GM21717 (cell line): Measurements from ENCODE around the gene PPP6R2.

ENCODE experiments used
- ATAC-seq: cut with Tn5 transposase; IDR thresholded peaks from one replicate; pipeline ENCODE4 v1.9.1; 2021; ENCODE audit warnings: mild to moderate bottlenecking, moderate library complexity; ENCODE audit not compliant: unreplicated experiment

Gene PPP6R2

DNA sequence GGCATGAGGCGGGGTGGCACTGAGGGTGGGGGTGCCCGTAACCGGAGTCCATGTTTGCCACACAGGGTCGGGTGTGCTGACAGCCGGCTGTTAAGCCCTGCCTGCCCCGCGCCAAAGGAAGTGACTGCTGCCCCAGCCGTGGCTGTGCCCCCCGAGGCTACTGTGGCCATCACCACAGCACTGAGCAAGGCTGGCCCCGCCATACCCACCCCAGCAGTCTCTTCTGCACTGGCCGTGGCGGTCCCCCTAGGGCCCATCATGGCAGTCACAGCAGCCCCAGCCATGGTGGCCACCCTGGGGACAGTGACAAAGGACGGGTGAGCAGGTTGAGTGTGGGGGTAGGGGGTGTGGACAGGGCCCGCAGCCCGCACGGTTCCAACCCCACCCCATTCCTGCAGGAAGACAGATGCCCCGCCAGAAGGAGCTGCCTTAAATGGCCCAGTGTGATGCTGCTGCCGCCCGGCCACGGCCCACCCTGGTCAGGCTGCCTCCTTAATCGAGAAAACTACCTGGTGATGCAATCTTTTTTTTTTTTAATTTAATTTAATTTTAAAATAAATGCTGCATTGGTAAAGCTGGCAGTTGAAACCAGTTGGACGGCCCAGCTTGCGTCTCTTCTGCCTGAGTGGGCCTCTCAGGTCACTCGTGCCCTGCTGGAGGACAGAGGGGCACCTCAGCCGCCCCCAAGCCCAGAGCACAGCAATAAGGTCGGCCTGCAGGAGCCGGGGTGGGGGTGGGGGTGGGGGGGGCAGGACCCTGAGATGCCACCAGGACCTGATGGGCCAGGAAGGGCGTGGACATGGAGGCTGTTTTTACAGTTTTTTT lies 100.9 kb downstream of the PPP6R2 start:
- ATAC-seq, result no peak

DNA sequence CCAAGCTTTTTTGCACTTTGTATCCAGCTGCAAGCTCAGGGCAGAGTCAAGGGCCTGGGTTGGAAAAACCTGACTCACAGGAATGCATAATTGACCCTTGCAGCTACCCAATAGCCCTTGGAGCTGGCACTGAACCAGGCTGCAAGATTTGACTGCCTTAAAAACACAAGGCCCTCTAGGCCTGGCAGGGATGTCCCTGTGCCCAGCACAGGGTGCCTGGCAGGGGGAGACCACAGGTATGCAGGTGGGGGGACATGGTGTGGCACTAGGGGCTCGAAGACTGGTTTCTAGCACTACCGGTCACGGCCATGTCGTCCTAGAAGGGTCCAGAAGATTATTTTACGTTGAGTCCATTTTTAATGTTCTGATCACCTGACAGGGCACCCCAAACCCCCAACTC lies 101.5 kb downstream of the PPP6R2 start:
- ATAC-seq, result no peak

DNA sequence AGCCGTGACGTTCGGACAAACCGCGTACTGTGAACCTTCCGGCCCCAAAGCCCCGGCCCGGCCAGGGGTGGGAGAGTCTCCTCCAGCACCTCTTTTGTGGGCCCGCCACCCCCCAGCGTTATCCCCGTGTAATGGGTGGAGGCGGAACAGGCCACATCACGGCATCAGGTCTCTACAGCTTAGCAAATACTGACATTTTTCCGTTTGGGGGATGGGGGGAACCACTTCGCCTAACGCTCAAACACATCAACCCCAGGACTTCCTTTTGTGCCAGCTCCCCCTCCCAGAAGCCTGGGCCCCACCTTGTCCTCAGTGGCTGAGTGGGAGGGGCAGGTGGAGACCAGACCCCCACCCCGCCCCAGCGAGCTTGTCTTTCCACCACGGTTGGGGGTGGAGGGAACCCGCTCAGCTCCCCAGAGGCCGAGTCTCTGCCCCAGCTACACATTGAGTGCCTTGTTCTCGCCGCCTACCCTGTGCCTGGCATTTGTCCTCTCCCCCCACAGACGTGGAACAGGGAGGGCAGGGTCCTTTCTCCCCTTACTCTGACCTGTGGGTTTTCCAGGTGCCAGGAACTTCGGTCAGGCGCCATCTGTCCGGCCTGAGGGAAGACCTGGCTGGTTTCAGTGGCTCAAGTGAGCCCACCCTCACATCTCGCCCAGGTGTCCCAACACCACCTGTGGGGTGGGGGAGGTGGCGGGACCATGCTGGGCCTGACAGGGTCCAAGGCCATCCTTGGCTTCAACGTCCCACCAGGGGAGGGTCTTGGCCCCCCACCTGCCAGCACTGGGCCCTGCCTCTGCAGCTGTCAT lies 102.1 kb downstream of the PPP6R2 start:
- no peak for ATAC-seq

DNA sequence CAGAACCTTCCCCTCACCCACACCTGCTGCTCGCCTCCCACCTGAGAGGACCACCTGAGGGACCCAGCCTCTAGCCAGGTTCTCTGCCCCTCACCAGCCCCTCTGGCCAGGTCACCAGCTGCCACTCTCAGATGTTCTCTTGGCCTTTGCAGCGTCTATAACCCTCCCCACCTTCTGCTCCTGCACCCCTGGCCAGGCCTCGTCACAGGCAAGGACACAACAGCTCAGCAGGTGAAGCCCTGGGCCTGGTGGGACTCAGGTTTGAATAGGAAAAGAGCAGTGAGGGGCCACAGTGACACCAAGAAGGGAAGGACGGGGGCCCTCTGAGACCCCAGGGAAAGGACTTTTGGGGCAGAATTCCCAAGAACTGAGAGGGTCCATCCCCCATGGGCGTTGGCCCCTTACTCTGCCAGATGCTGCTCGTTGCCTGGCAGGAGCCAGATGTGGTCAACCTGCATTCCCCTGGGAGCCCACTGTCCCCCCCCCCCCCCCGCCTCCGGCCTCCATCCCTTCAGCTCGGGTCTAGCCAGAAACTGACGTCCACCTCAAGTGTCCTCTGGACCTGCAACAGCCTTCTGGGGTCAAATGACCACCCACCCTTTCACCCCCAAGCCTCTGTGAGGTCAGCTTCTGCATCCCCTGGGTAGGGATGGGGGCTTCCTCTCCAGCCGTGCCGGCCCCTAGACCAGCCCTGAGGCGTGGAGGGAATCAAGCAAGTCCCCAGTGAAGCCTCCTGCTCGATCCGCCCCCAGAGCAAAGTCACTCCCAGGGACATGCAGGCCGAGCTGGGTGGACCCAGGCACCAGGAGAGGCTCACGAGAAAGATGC lies 103.0 kb downstream of the PPP6R2 start:
- ATAC-seq, result no peak

DNA sequence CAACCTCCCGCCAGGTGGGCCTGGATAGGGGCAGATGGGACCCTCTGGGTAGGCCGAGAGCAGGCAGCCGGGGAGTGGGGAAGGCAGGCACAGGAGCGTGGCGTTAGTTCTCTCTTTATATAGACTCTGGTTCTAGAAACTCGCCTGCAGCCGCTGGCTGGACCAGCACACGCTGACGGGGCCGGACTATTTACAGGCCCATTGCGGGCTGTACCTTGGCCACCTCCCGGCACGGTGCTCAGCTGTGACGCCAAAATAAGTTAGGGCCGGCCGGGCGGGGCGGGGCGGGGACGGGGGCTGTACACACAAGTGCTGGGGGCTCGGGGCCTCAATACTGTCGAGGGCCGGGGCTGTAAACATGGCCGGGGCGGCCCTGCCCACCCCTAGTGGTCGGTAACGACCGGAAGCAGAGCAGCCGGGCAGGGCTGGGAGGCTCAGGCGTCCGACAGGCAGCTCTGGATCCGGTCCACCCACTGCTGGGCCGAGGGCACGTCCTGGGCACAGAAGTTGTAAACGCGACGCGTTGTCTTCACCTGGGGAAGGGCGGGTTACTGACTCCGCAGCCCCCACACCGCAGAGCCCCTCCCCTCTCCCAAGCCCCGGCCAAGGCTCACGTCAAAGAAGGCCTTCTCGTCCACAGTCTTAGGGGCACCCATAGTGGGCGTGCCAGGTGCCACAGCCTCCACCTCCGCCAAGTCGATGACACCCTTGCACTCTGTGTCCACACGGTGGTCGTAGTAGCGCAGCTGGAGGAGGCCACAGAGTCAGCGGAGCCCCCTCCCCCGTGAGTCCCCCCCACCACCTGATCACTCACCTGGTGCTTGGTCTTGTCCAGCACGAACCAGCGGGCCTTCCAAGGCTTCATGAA lies 103.8 kb downstream of the PPP6R2 start:
- ATAC-seq, result no peak

DNA sequence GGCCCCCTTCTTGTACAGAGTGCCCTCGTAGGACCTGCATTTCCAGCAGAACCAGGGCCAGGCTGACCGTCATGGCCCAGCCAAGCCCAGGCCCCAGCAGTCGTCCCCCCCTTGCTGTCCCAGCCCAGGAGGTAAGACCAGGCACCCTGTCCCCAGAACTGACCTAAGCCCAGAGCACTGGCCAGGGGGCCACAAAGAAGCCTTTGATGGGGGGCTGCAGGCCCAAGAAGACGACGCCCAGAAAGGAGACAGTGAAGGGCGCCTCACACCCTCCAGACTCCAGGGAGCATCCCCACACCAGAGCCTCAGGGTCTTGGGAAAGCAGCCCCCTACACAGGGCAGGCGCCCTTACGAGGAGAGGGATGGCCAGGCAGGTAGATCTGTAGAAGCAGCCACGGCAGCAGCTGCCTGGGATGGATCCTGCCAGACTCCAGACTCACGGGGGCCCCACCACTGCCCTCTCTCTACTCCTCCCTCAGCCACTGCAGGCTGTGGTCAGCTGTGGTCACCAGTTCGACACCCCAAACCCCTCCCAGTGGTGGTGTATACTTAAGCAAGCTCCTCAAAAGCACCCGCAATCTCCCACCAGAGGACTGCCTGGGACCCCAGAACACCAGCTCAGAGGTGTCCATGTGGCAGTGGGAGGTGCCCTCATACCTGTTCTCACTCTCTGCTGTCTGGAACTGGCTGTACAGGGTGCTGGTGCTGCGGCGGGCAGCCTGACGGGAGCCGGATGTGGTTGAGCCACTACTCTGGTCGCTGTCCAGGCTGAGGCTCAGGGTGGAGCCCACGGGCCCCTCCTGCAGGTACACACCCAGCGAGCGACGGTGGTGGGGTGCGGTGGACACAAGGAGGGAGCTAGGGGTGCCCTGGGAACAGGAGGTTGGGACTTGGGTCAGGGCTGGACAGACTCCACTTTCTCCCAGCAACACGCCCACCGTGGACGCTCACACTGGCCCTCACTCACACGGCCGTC lies 104.7 kb downstream of the PPP6R2 start:
- ATAC-seq, result no peak

DNA sequence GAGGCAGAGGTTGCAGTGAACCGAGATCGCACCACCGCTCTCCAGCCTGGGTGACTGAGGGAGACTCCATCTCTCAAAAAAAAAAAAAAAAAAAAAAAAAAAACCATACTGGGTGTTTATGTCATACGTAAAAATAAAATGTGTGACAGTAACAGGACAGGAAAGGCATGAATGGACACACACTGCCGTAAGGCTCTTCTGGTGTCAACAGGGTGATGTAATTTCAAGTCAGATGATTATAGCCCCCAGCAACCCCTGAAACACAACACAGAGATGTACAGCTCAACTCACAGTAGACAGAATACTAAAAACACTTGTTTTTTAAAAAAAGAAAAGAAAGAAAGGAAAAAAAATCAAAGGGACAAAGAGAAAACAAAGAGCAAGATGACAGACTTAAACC lies 109.5 kb downstream of the PPP6R2 start:
- ATAC-seq, result no peak

DNA sequence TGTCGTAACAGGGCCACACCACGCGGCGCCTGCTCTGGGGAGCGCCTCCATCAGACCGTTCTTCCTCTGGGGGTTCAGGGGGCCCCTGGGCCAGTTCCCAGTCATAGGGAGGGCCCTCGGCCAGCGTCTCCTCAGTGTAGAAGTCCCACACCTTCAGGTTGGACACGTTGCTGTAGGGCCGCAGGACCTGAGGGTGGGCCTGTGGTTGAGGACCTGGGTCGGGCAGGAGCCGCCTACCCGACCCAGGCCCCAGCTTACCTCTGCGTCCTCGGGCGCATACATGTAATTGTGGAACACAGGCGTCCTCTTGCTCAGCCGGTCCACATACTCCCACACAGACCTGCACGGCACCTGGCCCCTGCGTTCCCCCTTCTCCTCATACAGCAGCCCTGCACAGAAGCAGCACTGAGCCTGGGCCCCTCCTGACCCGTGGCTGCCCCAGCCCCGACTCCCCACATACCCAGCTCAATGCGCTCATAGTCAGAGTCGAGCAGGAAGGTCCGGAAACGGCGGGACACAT lies 111.5 kb downstream of the PPP6R2 start:
- ATAC-seq, result no peak

DNA sequence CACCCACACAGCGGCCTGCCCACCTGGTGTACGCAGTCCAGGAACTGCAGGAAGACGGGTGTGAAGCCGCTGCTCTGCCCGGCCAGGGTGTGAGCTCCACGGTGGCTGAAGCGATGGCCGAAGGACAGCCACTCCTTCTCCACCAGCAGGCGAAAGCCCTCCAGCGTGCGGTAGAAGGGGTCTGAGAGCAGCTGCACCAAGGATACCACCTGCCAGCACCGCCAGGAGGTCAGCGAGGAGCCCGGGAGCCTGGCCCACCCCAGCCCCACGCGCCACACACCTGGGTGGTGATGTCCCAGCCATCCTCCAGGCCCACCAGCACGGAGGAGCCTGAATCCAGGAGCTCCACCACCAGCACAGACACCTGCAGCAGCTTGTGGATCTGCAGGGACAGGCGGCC lies 112.1 kb downstream of the PPP6R2 start:
- no peak for ATAC-seq

DNA sequence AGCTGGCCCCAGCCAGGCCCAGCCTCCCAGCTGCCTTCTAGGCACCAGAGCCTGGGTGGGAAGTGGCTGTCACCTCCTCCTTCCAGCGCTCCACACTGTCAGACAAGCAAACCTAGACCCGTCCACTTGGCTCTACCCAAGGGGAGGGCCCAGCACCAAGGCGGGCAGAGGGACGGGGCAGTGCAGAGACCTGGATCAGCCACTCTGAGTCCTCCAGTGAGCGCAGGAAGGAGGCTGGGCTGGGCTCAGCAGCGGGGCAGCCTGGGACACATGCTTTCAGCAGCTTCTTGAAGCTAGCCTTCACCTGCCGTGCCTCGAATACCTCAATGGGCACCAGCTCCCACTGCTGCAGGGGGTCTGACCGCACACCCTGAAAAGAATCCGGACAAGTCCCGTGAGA lies 112.9 kb downstream of the PPP6R2 start:
- no peak for ATAC-seq

DNA sequence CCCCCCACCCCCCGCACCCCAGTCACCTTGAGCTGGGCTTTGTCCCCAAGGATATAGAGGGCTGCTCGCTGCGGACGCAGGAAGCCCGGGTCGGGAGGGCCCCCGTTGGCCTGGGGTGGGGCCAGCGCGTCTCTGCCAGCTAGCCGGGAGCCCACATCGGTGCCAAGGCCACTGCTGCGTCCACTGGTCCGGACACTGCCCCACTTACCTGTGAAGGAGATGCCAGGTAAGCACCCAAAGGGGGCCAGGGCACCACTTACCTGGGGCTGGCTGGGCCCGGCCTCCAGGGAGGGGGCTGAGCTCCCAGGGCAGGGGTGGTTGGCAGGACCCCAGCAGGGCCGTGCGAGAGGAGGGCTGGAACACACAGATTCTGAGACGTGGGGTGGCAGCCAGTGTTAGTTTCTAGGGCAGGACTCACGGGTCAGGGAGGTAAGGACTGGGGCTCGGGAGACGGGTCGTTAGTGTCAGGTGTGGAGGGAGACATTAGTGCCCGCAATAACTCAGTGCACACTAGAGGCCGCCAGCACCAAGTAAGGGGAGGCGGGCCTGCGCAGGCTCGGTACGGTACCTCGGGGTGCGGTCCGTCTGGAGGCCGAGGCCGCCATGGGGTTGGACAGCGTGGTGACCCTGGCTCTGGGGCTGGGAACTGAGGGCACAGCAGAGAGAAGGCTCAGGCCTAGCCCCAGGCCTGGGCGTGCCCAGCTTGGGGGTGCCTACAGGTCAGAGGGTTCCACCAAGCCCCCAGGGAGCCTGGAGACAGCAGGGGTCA lies 113.5 kb downstream of the PPP6R2 start:
- no peak for ATAC-seq

DNA sequence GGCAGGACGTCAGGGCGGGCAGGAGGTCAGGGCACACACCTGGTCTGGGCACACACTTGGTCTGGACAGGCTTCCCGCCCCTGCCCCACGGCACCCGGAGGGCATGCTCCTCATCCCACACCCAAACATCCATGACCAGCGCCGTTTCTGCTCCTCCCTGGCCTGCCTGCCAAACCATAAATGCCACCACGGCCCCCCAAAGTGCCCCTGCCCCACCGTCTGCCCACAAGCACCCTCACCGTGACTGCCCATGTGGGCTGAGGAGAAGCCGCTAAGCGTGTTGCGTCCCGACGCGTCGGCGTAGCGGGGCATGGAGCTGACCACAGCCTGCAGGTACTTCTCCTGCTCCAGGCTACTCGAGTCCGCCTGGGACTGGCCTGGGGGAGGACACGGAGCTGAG lies 115.9 kb downstream of the PPP6R2 start:
- no peak for ATAC-seq

DNA sequence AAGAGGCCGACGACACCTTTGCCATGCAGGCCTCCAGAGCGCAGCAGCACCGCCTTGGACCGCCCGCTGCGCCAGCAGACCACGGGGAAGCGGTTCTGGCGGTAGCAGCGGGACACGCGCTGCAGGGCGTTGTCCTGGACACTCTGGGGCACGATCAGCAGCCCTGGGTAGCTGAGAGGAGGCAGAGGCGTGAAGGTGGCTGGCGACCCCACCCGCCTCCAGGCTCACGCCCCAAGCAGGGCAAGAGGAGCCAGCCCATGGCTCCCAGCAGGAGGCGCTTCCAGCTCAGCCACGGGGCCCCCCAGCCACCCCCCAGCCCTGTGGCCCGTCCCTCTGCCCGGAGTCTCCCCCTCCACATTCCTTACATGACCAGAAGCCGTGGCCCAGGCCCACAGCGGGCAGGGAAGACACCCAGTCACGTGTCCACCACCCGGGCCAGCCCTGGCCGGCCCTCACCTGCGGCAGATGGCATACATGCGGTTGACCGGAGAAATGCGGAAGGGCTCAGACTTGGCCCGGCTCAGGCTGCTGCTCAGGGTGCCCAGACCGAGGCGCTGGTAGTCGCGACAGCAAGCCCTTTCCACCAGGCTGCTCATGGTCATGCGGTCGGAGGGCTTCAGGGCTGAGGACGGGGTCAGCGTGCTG lies 116.5 kb downstream of the PPP6R2 start:
- ATAC-seq, result no peak

DNA sequence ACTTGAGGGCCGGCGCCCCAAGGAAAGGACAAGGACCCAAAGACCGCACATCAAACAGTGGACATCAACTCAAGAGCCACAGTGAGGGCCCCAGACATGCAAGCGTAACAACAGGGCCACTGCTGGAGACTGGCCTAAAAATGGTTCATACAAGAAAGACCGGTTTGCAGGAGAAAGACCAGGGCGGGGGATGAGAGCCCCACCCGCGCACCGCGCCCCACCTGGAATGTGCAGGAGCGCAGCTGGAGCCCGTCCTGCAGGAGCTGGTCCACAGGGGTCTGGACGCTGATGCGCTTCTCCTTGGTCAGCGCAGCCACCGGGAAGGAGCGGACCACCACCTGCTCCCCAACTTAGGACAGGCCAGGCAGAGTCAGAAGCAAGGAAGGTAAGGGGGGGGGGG lies 117.8 kb downstream of the PPP6R2 start:
- ATAC-seq, result no peak

DNA sequence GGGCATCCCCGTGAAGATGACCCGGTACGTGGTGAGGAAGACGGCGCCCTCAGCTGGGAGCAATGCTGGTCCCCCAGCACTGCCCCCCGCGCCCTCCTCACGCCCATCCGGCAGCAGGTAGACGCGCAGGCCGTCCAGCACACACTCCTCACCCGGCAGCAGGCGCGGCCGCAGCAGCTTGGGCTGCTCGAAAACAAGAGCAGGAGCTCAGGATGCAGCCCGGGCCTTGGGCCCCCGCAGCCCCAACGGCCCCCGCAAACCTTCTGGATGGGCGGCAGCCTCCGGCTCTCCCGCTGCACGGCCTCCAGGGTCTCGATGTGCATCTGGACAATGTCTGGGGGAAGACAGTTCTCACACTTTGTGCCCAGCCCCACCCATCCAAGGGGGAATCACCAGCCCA lies 118.4 kb downstream of the PPP6R2 start:
- ATAC-seq, result no peak

DNA sequence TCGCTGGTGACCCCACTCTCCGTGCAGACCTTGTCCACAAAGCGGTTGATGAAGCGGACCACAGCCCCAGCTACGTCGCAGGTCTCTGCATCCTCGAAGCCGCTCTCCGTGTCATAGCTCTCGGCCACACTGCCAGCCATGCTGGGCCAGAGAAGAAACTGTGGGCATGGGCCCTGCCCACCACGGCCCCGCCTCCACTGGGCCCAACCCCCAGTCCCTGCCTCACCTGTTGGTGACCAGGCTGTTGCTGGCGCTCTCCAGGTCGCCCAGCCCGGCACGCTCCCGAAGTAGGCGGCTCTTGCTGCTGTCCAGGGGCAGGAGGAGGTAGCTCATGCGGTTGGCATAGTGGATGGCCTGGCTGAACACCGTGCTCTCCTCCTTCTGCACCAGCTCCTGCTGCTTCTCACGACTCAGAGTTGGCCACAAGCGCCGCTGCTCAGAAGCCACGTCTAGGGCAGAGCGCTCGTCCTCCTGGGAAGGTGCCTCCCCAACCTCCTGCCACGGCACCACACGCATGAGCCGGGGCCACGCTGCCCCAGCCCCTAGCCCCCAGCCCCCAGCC lies 118.9 kb downstream of the PPP6R2 start:
- ATAC-seq, result no peak

DNA sequence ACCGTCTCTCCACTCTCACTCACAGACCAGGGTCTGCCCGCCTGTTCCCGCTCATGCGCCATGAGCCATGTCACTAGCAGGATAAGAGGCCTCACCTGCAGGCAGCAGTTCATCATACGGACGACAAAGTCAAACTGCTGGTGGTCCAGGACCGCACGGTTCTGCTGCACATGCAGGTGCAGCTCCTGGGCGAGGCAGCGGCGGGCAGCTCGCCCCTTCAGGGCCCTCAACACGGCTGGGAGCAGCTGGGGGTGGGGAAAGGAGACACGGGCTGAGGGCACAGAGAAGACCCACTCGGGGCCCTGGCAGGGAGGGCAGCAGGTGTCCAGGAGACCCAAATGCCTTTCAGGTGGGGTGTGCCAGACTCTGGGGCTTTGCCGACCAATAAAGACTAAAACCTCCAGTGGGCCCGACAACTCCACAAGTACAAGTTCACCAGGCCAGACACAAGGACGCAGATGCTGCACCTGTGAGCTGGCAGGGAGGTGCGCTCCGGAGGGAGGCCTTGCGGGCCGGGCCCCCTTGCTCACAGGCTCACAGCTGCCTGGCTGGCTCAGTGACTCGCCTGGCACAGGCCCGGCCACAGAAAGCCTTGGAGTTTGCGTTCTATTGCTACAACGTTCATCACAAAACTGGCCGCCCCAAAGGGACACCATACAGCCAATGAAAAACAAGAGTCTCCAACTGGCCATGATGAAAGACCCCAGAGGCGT lies 120.2 kb downstream of the PPP6R2 start:
- ATAC-seq, result no peak
